GM11168 (cell line): Measurements from ENCODE around the gene SLC35E1.

Experiments
- in situ Hi-C: fragments of 300-500 bp; cut with MboI; formaldehyde crosslinking; loops from one replicate; pipeline ENCODE4 v1.12.0; 2022; ENCODE audit warnings: low sequenced_read_pairs; ENCODE audit not compliant: unreplicated experiment

Gene SLC35E1

GRCh38 chr19:16599655-16600346 is 27.6 kb upstream of the SLC35E1 start:
- in situ Hi-C loops, result no loop called here

GRCh38 chr19:16598848-16599247 is 26.6 kb upstream of the SLC35E1 start:
- in situ Hi-C loops, result no loop called here

GRCh38 chr19:16596399-16596798 is 24.2 kb upstream of the SLC35E1 start:
- in situ Hi-C loops, result no loop called here

GRCh38 chr19:16595097-16595496 is 22.9 kb upstream of the SLC35E1 start:
- in situ Hi-C loops, result no loop called here

GRCh38 chr19:16594681-16595091 is 22.5 kb upstream of the SLC35E1 start:
- in situ Hi-C loops, result no loop called here

- in situ Hi-C loops, result no loop called here
Measured at GRCh38 chr19:16594131-16594586, 21.9 kb upstream of the SLC35E1 start.

GRCh38 chr19:16593181-16593580 is 21.0 kb upstream of the SLC35E1 start:
- in situ Hi-C loops, result no loop called here

- in situ Hi-C loops, result no loop called here
Measured at GRCh38 chr19:16591803-16592556, 19.8 kb upstream of the SLC35E1 start.

GRCh38 chr19:16590876-16591802 is 18.9 kb upstream of the SLC35E1 start:
- in situ Hi-C loops, result no loop called here

GRCh38 chr19:16589917-16590316 is 17.7 kb upstream of the SLC35E1 start:
- in situ Hi-C loops, result no loop called here

GRCh38 chr19:16588824-16589577 is 16.8 kb upstream of the SLC35E1 start:
- in situ Hi-C loops, result no loop called here

GRCh38 chr19:16587833-16588823 is 15.9 kb upstream of the SLC35E1 start:
- in situ Hi-C loops, result no loop called here

- in situ Hi-C loops, result no loop called here
Measured at GRCh38 chr19:16586991-16587832, 15.0 kb upstream of the SLC35E1 start.

- in situ Hi-C loops, result no loop called here
Measured at GRCh38 chr19:16586477-16586871, 14.3 kb upstream of the SLC35E1 start.

- in situ Hi-C loops, result no loop called here
Measured at GRCh38 chr19:16585808-16586476, 13.7 kb upstream of the SLC35E1 start.

GRCh38 chr19:16585094-16585801 is 13.0 kb upstream of the SLC35E1 start:
- in situ Hi-C loops, result no loop called here
